Cortex of kidney (tissue), 1 donor: ENCODE results near the gene IRF7.

Experiments used
- DNase-seq: peaks from one replicate; lab custom pipeline; 2025; lab: John Stamatoyannopoulos, UW

IRF7 gene

GRCh38 chr11:620935-621814 lies 5.4 kb upstream of the IRF7 start:
- no peak for DNase-seq

GRCh38 chr11:620201-620600 lies 4.5 kb upstream of the IRF7 start:
- DNase-seq: no peak

DNA sequence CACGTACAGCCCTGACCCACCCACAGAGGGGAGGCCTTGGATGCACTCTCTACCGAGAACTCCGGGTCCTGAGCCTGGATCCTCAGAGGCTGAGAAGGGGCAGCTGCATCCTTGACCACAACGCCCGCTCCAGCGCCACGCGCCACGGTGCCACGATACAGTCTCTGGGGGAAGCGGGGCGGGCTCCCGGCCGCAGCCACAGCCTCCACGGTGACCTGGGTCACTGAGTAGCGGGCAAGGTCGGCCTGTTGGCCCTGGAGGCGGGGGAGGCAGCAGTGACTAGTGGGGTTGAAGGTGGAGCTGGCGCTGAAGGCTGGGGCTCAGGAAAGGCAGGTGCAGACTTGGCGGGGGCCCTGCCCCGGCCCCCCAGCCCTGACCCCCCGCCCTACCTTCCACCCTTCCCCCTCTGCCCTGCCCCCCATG lies 3.9 kb upstream of the IRF7 start:
- DNase-seq: no peak

GRCh38 chr11:618856-619627 lies 3.3 kb upstream of the IRF7 start:
- no peak for DNase-seq

DNA sequence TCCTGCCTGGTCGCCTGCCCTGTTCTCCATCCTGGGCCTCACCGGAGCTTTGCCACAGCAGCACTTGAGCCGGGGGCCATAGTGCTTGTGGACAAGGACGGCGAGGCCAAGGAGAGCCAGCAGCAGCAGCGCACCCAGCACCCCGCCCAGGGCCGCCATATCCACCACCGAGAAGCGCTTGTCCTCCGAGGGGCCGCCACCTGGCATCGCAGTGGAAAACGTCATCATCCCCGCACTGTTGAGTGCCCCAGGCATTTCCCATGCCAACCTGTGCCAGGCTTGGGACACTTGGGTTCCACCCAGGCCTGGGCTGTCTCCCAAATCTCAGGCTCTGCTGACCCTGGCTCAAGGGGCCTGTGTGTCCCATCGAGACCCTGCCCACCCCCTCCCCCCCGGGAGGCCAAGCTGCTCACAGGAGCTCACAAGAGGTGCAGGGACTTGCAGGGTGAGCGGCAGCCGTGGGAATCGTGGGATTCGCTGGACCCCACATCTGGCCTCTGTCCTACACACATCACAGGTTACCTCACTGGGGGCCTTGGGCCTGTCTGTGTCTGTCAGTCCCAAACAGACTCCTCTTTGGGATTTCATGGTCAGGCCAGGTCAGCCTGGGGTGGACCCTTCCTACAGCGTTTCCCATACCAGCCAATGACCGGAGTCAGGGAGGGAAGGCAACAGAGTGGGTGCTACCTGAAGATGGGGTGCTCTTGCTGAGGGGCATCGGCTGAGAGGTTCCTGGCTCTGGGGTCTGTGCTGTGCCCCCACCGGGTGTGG lies 2.3 kb upstream of the IRF7 start:
- no peak for DNase-seq

GRCh38 chr11:617199-617911 lies 1.6 kb upstream of the IRF7 start:
- DNase-seq: no peak

DNA sequence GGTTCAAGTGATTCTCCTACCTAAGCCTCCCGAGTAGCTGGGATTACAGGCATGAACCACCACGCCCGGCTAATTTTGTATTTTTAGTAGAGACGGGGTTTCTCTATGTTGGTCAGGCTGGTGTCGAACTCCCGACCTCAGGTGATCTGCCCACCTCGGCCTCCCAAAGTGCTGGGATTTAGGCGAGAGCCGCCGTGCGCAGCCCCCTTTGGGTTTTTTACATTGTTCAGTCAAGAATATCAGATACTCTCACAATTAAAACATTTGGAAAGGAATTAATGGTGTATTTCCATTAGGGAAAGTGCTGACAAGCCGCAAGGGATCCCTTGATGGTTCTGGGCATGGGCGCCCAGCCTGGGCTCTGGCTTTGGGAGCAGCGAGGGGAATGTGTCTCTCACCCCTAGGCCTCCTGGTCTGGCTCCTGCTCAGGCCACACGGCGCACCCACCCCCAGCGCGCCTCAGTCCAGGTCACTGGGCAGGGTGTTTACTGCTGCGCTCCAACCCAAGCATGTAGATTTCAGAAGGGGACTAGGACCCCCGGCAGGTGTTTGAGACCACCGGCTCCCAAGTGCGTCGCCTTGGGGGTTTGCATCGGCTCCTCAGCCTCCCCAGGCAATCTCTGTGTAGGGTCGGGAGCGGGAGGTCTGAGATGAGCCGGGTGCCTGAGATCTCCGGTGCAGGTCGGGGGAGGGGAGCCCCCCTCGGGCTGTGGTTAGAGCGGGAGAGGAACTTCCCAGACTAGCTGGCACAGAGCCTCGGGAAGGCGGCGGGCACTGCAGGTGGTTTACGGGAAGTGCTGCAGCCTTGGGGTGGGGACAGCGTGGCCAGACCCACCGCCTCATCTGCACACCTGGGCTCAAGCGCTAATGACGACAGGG lies 809 bp upstream of the IRF7 start:
- no peak for DNase-seq

DNA sequence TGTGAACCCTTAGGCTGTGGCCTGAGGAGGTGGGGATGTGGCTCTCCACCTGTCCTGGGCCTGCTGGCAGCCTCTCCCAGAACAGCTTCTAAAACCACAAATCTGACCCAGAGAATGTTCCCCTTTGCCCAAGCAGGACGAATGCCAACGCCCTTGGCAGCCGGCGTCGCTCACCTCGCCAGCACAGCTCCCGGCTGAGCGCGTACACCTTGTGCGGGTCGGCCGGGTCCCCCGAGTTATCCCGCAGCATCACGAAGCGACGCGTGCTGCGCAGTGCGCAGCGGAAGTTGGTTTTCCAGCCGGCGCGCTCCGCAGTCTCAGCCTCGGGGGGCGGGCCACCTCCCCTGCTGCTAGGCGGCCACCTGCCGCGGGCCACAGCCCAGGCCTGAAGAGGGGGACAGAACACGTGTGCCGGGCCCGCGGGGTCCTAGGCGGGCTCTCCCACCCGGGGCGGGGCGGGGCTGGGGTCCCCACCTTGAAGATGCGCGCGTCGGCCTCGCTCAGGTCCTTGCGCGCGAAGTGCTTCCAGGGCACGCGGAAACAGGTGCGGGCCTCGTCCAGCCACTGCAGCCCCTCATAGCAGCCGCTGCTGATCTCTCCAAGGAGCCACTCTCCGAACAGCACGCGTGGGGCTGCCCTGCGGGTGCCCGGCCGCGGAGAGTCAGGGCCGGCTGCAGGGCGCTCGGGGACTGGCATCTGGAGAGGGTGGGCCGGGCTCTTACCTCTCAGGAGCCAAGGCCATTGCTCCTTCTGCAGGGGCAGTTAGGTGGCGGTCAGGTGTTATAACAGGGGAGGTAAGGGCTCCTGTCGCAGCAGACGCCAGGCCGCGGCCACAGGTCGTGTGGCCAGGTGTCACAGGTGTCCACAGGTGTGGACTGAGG lies 887 bp downstream of the IRF7 start:
- DNase-seq: no peak

- no peak for DNase-seq
These were observed 1.6 kb downstream of the IRF7 start for GRCh38 chr11:614021-614622.

DNA sequence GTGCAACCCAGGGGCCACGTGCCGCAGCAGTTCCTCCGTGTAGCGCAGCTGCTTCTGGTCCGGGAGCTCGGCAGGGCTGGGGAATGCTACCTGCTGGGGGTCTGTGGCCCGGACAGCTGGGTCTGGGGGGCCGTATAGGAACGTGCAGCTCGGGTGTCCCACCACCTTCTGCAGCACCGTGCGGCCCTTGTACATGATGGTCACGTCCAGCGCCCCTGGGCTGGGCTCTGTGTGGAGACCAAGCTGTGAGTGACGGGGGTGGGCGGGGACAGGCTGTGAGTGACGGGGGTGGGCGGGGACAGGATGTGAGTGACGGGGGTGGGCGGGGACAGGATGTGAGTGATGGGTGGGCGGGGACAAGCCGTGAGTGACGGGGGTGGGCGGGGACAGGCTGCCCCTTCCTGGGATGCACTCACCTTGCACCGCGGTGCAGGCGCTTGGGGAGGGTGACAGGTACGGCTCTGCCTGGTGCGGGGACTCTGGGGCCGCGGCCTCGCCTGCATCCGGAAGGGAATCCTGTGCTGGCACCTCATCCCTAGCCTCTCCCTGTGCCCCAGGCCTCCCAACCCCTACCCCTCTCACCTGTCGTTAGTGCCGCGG lies 2.3 kb downstream of the IRF7 start:
- DNase-seq: no peak

DNA sequence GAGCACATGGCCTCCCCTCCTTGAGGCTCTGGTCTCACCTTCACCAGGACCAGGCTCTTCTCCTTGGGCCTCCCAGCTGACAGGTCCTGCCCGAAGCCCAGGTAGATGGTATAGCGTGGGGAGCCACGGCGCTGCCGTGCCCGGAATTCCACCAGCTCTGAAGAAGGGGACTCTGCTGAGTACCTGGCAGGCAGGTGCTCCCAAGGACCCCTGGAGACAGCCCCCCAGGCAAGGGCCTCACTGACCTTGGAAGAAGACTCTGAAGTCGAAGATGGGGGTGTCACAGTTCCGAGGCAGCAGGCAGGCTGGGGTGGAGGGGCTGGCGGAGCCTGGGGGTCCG lies 2.8 kb downstream of the IRF7 start:
- DNase-seq: no peak

GRCh38 chr11:612201-612960 lies 3.4 kb downstream of the IRF7 start:
- no peak for DNase-seq

DNA sequence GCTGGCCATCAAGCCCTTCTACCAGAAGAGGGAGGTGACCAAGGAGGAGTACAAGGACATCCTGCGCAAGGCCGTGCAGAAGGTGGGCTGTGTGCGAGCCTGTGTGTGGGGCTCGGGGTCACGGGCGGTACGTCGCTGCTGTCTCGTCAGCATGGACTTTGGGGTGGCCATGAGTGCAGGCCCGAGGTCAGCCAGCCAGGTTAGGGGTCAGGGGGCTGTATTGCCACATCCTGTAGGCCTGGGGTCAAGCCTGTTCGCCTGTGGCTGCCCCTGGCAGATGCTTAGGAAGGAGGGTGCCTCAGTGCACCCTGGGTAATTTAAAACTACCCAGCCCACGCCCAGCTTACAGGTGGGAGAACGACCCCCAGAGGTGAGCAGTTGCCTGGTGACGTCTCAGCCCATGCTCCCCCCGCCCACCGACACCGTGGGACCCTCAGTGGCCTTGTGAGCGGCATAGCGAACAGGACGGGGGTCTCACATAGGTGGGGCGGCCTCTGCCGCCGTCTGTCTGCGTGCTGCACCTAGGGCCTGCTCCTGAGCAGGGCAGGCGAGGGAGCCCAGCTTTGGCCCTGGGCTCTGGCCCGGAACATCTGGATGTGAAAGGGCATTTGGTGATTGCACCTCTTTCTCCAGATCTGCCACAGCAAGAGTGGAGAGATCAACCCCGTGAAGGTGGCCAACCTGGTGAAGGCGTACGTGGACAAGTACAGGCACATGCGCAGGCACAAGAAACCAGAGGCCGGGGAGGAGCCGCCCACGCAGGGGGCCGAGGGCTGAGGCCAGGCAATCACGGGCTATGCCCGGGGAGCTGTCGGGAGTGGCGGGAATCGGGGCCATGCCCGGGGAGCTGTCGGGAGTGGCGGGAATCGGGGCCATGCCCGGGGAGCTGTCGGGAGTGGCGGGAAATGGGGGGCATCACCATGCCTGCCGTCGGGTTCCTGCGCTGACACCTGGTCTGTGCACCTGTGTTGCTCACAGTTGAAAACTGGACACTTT lies 4.5 kb downstream of the IRF7 start:
- DNase-seq: no peak

- no peak for DNase-seq
These were observed 5.5 kb downstream of the IRF7 start for GRCh38 chr11:610146-610801.

- no peak for DNase-seq
These were observed 6.4 kb downstream of the IRF7 start for GRCh38 chr11:609341-609811.

DNA sequence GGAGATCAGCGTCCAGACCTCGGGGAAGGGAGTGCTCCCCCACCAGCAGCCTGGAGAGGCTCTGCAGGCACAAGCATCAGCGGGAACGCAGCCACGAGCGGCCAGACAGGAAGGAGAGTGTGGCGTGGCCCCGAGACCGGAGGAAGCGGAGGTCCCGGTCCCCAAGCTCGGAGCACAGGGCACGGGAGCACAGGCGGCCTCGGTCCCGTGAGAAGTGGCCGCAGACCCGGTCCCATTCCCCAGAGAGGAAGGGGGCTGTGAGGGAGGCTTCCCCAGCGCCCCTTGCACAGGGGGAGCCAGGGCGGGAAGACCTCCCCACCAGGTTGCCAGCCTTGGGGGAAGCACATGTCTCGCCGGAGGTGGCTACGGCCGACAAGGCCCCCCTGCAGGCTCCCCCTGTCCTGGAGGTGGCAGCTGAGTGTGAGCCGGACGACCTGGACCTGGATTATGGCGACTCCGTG lies 6.9 kb downstream of the IRF7 start:
- DNase-seq: no peak
